ENCODE results near the gene CKAP2L. TPM values are rescaled to one million over a fixed set of nuclear protein-coding genes. Genes with fewer than 3 reads are reported as not detected.
"Not testable (repeated sequence)": the region's sequence is repeated elsewhere in the genome, so short reads cannot be mapped to it uniquely, and the experiment has no call there.

CKAP2L gene
- total RNA-seq, 1 donor from 2014 or later = 2.0 TPM

GRCh38 chr2:112713926-112714325 is 50.5 kb downstream of the CKAP2L start:
- no peak for FAIRE-seq
- DNase-seq (ENCODE audit: low spot score in 2 of 2) = no peak

- no peak for DNase-seq (ENCODE audit: low spot score in 2 of 2)
- no peak for FAIRE-seq
These were observed 50.9 kb downstream of the CKAP2L start for GRCh38 chr2:112713585-112713925.

GRCh38 chr2:112712903-112713584 is 51.4 kb downstream of the CKAP2L start:
- FAIRE-seq (no peak), DNase-seq (ENCODE audit: low spot score in 2 of 2) (no peak)

- DNase-seq (ENCODE audit: low spot score in 2 of 2) (no peak), FAIRE-seq (no peak)
These were observed 51.9 kb downstream of the CKAP2L start for GRCh38 chr2:112712465-112712864.

GRCh38 chr2:112710956-112711750 is 53.3 kb downstream of the CKAP2L start:
- FAIRE-seq (no peak), DNase-seq (ENCODE audit: low spot score in 2 of 2) (no peak)

- FAIRE-seq = no peak
- no peak for DNase-seq (ENCODE audit: low spot score in 2 of 2)
These were observed 54.7 kb downstream of the CKAP2L start for GRCh38 chr2:112709703-112710102.

GRCh38 chr2:112708968-112709367 is 55.4 kb downstream of the CKAP2L start:
- FAIRE-seq (no peak), DNase-seq (ENCODE audit: low spot score in 2 of 2) (no peak)

- not testable (repeated sequence) for FAIRE-seq
These were observed 57.5 kb downstream of the CKAP2L start for GRCh38 chr2:112706947-112707346.

GRCh38 chr2:112706170-112706664 is 58.2 kb downstream of the CKAP2L start:
- no peak for FAIRE-seq
- DNase-seq (ENCODE audit: low spot score in 2 of 2) = no peak

More at GRCh38 chr2:112706947-112707346, 57.5 kb downstream of the CKAP2L start:
- DNase-seq (ENCODE audit: low spot score in 2 of 2) = not testable (repeated sequence)

- FAIRE-seq = no peak
- no peak for DNase-seq (ENCODE audit: low spot score in 2 of 2)
These were observed 58.8 kb downstream of the CKAP2L start for GRCh38 chr2:112705575-112705974.

- DNase-seq (ENCODE audit: low spot score in 2 of 2) (no peak), FAIRE-seq (no peak)
These were observed 60.7 kb downstream of the CKAP2L start for GRCh38 chr2:112703684-112704083.

- no peak for DNase-seq (ENCODE audit: low spot score in 2 of 2)
- no peak for FAIRE-seq
These were observed 63.4 kb downstream of the CKAP2L start for GRCh38 chr2:112701052-112701451.

- DNase-seq (ENCODE audit: low spot score in 2 of 2) (no peak), FAIRE-seq (no peak)
These were observed 64.3 kb downstream of the CKAP2L start for GRCh38 chr2:112699984-112700667.

GRCh38 chr2:112698834-112699515 is 65.4 kb downstream of the CKAP2L start:
- FAIRE-seq = no peak
- DNase-seq (ENCODE audit: low spot score in 2 of 2) = no peak

GRCh38 chr2:112694182-112694581 is 70.2 kb downstream of the CKAP2L start:
- DNase-seq (ENCODE audit: low spot score in 2 of 2) (no peak), FAIRE-seq (no peak)

GRCh38 chr2:112693596-112693995 is 70.8 kb downstream of the CKAP2L start:
- FAIRE-seq = no peak
- DNase-seq (ENCODE audit: low spot score in 2 of 2) = no peak

GRCh38 chr2:112692918-112693317 is 71.5 kb downstream of the CKAP2L start:
- DNase-seq (ENCODE audit: low spot score in 2 of 2) (no peak), FAIRE-seq (no peak)

GRCh38 chr2:112692495-112692911 is 71.9 kb downstream of the CKAP2L start:
- FAIRE-seq = no peak
- DNase-seq (ENCODE audit: low spot score in 2 of 2) = no peak

- no peak for FAIRE-seq
These were observed 72.5 kb downstream of the CKAP2L start for GRCh38 chr2:112691881-112692281.

GRCh38 chr2:112690853-112691401 is 73.5 kb downstream of the CKAP2L start:
- FAIRE-seq (no peak), DNase-seq (ENCODE audit: low spot score in 2 of 2) (peak in 1 of 2 donors; percentile 58)

More at GRCh38 chr2:112691881-112692281, 72.5 kb downstream of the CKAP2L start:
- DNase-seq (ENCODE audit: low spot score in 2 of 2) = no peak
